Thyroid gland (tissue), 4 donors: ENCODE results near the gene BTNL9. TPM values are rescaled to one million over a fixed set of nuclear protein-coding genes. Genes with fewer than 3 reads are reported as not detected.

Experiments
- DNase-seq, 2 donors: peaks; one replicate each; pipeline ENCODE4 v3.0.0-alpha.2; 2019
- H3K27ac ChIP-seq, 3 donors: fragments of 200-600 bp; sonication (generic); 1 replicate in 2 of 3; 2 replicates in 1 of 3; pipeline ENCODE4 v1.5.1; 2016 to 2019; ENCODE audit warnings: mild to moderate bottlenecking in 1 of 3, moderate library complexity in 1 of 3
- H3K27me3 ChIP-seq: fragments of 200-600 bp; sonication (generic); one replicate; pipeline ENCODE4 v1.5.1; 2019
- H3K36me3 ChIP-seq, 2 donors: fragments of 200-600 bp; sonication (generic); one replicate each; pipeline ENCODE4 v1.5.1; 2016 to 2019
- H3K4me1 ChIP-seq, 2 donors: fragments of 200-600 bp; sonication (generic); one replicate each; pipeline ENCODE4 v1.5.1; 2017 to 2019
- H3K4me3 ChIP-seq, 3 donors: fragments of 200-600 bp; sonication (generic); replicated peaks in 1 of 3; 1 replicate in 2 of 3; 2 replicates in 1 of 3; pipeline ENCODE4 v1.5.1; 2016; ENCODE audit warnings: mild to moderate bottlenecking in 1 of 3
- H3K9me3 ChIP-seq: fragments of 200-600 bp; sonication (generic); one replicate; pipeline ENCODE4 v1.5.1; 2017
- CTCF ChIP-seq, 6 experiments: fragments of 200-600 bp in 3 of 6; fragments of 450-650 bp in 3 of 6; sonication (generic) in 3 of 6; IDR thresholded peaks; one replicate each; pipeline ENCODE4 v1.5.1; 2016 to 2019; ENCODE audit warnings: antibody characterized with exemption in 6 of 6, mild to moderate bottlenecking in 2 of 6, inconsistent platforms in 1 of 6, moderate library complexity in 1 of 6
- POLR2A ChIP-seq, 2 donors: fragments of 450-650 bp; IDR thresholded peaks; one replicate each; pipeline ENCODE4 v1.6.1; 2017; ENCODE audit warnings: antibody characterized with exemption in 2 of 2, mild to moderate bottlenecking in 2 of 2, moderate library complexity in 1 of 2
- WGBS, 2 donors: methylation state at CpG; one replicate each; pipeline ENCODE4 v1.1.5; 2017; 5-methylcytosine and 5-hydroxymethylcytosine counted together
- intact Hi-C: fragments of 100-400 bp; cut with DNase I; formaldehyde crosslinking; loops from one replicate; pipeline ENCODE4 v1.15.1; 2023
- total RNA-seq, 4 donors: library from RNA; depleted of rRNA; stranded (reverse); fragments of >200 nt; gene quantifications; one replicate each; pipeline ENCODE4 v1.2.3, GENCODE V29; 2016

The BTNL9 gene
- total RNA-seq, 4 donors from 2014 or later, result 12.9 to 77.1 (median 34.3) TPM

GRCh38 chr5:181040631-181040945 is 522 bp downstream of the BTNL9 start:
- H3K4me3 ChIP-seq, result no peak overlapping the region
- no peak for DNase-seq
- no peaks in the 10 kb centered on the region for H3K9me3 ChIP-seq
- H3K4me1 ChIP-seq, result peaks cover 0 to 9% of the 10 kb centered on the region in 2 donors
- intact Hi-C loops, result no loop called here
- no peaks in the 10 kb centered on the region for H3K36me3 ChIP-seq
- TF ChIP-seq CTCF (IDR thresholded peaks at IDR 0.05) (no peak), POLR2A (IDR thresholded peaks at IDR 0.05) (no peak)
- no peaks in the 10 kb centered on the region for H3K27me3 ChIP-seq
- 63 to 82% methylated on average over 8 of the region's 8 CpGs for WGBS, 2 donors
- H3K27ac ChIP-seq, result peak overlapping the region; percentile 12 to 63 (median 36)

- no peak for DNase-seq
- Histone ChIP-seq H3K4me1 (peaks cover 0 to 9% of the 10 kb centered on the region in 2 donors), H3K4me3 (no peak overlapping the region), H3K27me3 (no peaks in the 10 kb centered on the region), H3K9me3 (no peaks in the 10 kb centered on the region), H3K36me3 (no peaks in the 10 kb centered on the region), H3K27ac (peak overlapping the region in 2 of 3 donors; percentile 36 to 63)
- 50 to 64% methylated on average over 6 of the region's 6 CpGs for WGBS, 2 donors
- no peak for TF ChIP-seq POLR2A (IDR thresholded peaks at IDR 0.05)
- TF ChIP-seq CTCF (IDR thresholded peaks at IDR 0.05), result no peak
- intact Hi-C loops, result no loop called here
These were observed 977 bp downstream of the BTNL9 start for GRCh38 chr5:181041043-181041442.

GRCh38 chr5:181042036-181042713 is 2.1 kb downstream of the BTNL9 start:
- no peak for DNase-seq
- Histone ChIP-seq H3K4me1 (peaks cover 0 to 4% of the 10 kb centered on the region in 2 donors), H3K9me3 (no peaks in the 10 kb centered on the region), H3K4me3 (peak overlapping the region in 1 of 3 donors; percentile 12), H3K27ac (peak overlapping the region; percentile 3 to 23 (median 12)), H3K36me3 (no peaks in the 10 kb centered on the region), H3K27me3 (no peaks in the 10 kb centered on the region)
- WGBS, 2 donors, result 49 to 59% methylated on average over 15 of the region's 15 CpGs
- TF ChIP-seq CTCF (IDR thresholded peaks at IDR 0.05) (no peak), POLR2A (IDR thresholded peaks at IDR 0.05) (no peak)
- intact Hi-C loops, result no loop called here

GRCh38 chr5:181042722-181043121 is 2.7 kb downstream of the BTNL9 start:
- 62 to 64% methylated on average over 11 of the region's 11 CpGs for WGBS, 2 donors
- H3K27me3 ChIP-seq, result no peaks in the 10 kb centered on the region
- H3K27ac ChIP-seq, result peak overlapping the region in 2 of 3 donors; percentile 3 to 23
- no peaks in the 10 kb centered on the region for H3K36me3 ChIP-seq
- no peak for DNase-seq
- peaks cover 0 to 4% of the 10 kb centered on the region in 2 donors for H3K4me1 ChIP-seq
- intact Hi-C loops, result no loop called here
- H3K4me3 ChIP-seq, result no peak overlapping the region
- no peaks in the 10 kb centered on the region for H3K9me3 ChIP-seq
- TF ChIP-seq POLR2A (IDR thresholded peaks at IDR 0.05) (no peak), CTCF (IDR thresholded peaks at IDR 0.05) (no peak)

- H3K9me3 ChIP-seq, result no peaks in the 10 kb centered on the region
- peak overlapping the region; percentile 51 to 62 (median 53) for H3K27ac ChIP-seq
- H3K4me3 ChIP-seq, result no peak overlapping the region
- H3K27me3 ChIP-seq, result no peaks in the 10 kb centered on the region
- TF ChIP-seq CTCF (IDR thresholded peaks at IDR 0.05) (peak in 1 of 6 experiments; percentile 11), POLR2A (IDR thresholded peaks at IDR 0.05) (no peak)
- H3K4me1 ChIP-seq, result peaks cover 0 to 4% of the 10 kb centered on the region in 2 donors
- no peak for DNase-seq
- intact Hi-C loops, result no loop called here
- no peaks in the 10 kb centered on the region for H3K36me3 ChIP-seq
- WGBS, 2 donors, result 75 to 78% methylated on average over 11 to 12 of the region's 12 CpGs
These were observed 3.4 kb downstream of the BTNL9 start for GRCh38 chr5:181043285-181044092.
